SK-N-SH (cell line): ENCODE results near the gene LTBP2. TPM values are rescaled to one million over a fixed set of nuclear protein-coding genes. Genes with fewer than 3 reads are reported as not detected.

Experiments used
- CTCF ChIA-PET: fragments of 300-600, 350-600 bp; formaldehyde crosslinking; extraction: SDS; loops from one replicate; lab custom pipeline; 2021; lab: Yijun Ruan, JAX
- POLR2A ChIA-PET: fragments of 350-600 bp; sonication (Branson Sonifier 250); formaldehyde crosslinking; extraction: SDS; loops from one replicate; lab custom pipeline; 2020; ENCODE audit warnings: antibody characterized with exemption, inconsistent platforms; lab: Yijun Ruan, JAX
- DNase-seq: peaks from one replicate; pipeline ENCODE4 v3.0.0; 2012
- H2AFZ ChIP-seq: fragments of 200-600 bp; sonication (generic); 2 replicates; pipeline ENCODE4 v1.8.1; 2016; ENCODE audit warnings: antibody characterized with exemption, mild to moderate bottlenecking, low read depth
- H3F3A ChIP-seq: fragments of 200-600 bp; sonication (generic); replicated peaks from 2 replicates; pipeline ENCODE3; 2016; ENCODE audit warnings: antibody characterized with exemption, mild to moderate bottlenecking; ENCODE audit not compliant: insufficient read depth
- H3K27ac ChIP-seq, 2 experiments: fragments of 200-500 bp in 1 of 2; fragments of 200-600 bp in 1 of 2; sonication (Bioruptor generic) in 1 of 2; sonication (generic), shearing (Covaris generic) in 1 of 2; 2 replicates each; pipeline versions ENCODE4 v1.5.1 to v1.6.1; 2014 to 2016; ENCODE audit warnings: low read depth in 2 of 2, inconsistent platforms in 1 of 2, low read length in 1 of 2, mild to moderate bottlenecking in 1 of 2, mixed read lengths in 1 of 2
- H3K27me3 ChIP-seq: fragments of 200-600 bp; sonication (generic), shearing (Covaris generic); 2 replicates; pipeline ENCODE4 v1.6.1; 2016; ENCODE audit warnings: mixed run types; ENCODE audit not compliant: insufficient read depth
- H3K36me3 ChIP-seq, 2 experiments: fragments of 200-500 bp in 1 of 2; fragments of 200-600 bp in 1 of 2; sonication (Bioruptor generic) in 1 of 2; sonication (generic) in 1 of 2; replicated peaks in 1 of 2; 2 replicates each; pipeline versions ENCODE3 to v1.5.1; 2014 to 2016; ENCODE audit warnings: low read length in 1 of 2, mild to moderate bottlenecking in 1 of 2; ENCODE audit not compliant: insufficient read depth in 2 of 2, control insufficient read depth in 1 of 2
- H3K4me1 ChIP-seq, 2 experiments: fragments of 200-500 bp in 1 of 2; fragments of 200-600 bp in 1 of 2; sonication (Bioruptor generic) in 1 of 2; sonication (generic), shearing (Covaris generic) in 1 of 2; 2 replicates each; pipeline versions ENCODE4 v1.5.1 to v1.6.1; 2014 to 2016; ENCODE audit warnings: low read depth in 1 of 2, low read length in 1 of 2, mixed run types in 1 of 2; ENCODE audit not compliant: insufficient read depth in 2 of 2, control insufficient read depth in 1 of 2
- H3K4me2 ChIP-seq: fragments of 200-600 bp; sonication (generic), shearing (Covaris generic); 2 replicates; pipeline ENCODE4 v1.6.1; 2017; ENCODE audit warnings: mixed run types
- H3K4me3 ChIP-seq, 2 experiments: fragments of 200-500 bp in 1 of 2; fragments of 200-600 bp in 1 of 2; sonication (Bioruptor generic) in 1 of 2; sonication (generic), shearing (Covaris generic) in 1 of 2; 2 replicates each; pipeline versions ENCODE4 v1.5.1 to v1.8.1; 2014 to 2016; ENCODE audit warnings: low read depth in 2 of 2, inconsistent platforms in 1 of 2, low read length in 1 of 2, mild to moderate bottlenecking in 1 of 2, mixed read lengths in 1 of 2, moderate library complexity in 1 of 2
- H3K79me2 ChIP-seq: fragments of 200-600 bp; sonication (generic); 2 replicates; pipeline ENCODE4 v1.8.1; 2017; ENCODE audit warnings: mild to moderate bottlenecking; ENCODE audit not compliant: insufficient read depth
- H3K9ac ChIP-seq: fragments of 200-600 bp; sonication (generic); 2 replicates; pipeline ENCODE4 v1.6.1; 2017; ENCODE audit warnings: mixed run types
- H3K9me2 ChIP-seq: fragments of 200-600 bp; sonication (generic); 2 replicates; pipeline ENCODE4 v1.6.1; 2017; ENCODE audit warnings: mixed run types
- H3K9me3 ChIP-seq: fragments of 200-600 bp; sonication (generic); 2 replicates; pipeline ENCODE4 v1.6.1; 2017; ENCODE audit warnings: mixed run types, mild to moderate bottlenecking, moderate library complexity
- H4K20me1 ChIP-seq: fragments of 200-600 bp; sonication (generic); 2 replicates; pipeline ENCODE4 v1.6.1; 2017; ENCODE audit warnings: mild to moderate bottlenecking, mixed run types; ENCODE audit not compliant: insufficient read depth
- CHD2 ChIP-seq: fragments of 150-350 bp; IDR thresholded peaks from 2 replicates; pipeline ENCODE4 v1.6.1; 2018; ENCODE audit warnings: low read length; ENCODE audit not compliant: partially characterized antibody
- ELF1 ChIP-seq: IDR thresholded peaks from 2 replicates; pipeline ENCODE4 v1.4.0; 2012
- EP300 ChIP-seq, 2 experiments: IDR thresholded peaks; 2 replicates each; pipeline versions ENCODE4 v1.4.0 to v1.6.1; 2012; ENCODE audit warnings: borderline replicate concordance in 1 of 2, low read depth in 1 of 2, low read length in 1 of 2
- FOSL2 ChIP-seq: IDR thresholded peaks from 2 replicates; pipeline ENCODE4 v1.4.0; 2012; ENCODE audit warnings: low read depth, mild to moderate bottlenecking, moderate library complexity, borderline replicate concordance
- FOXJ3 ChIP-seq: sonication (generic); formaldehyde crosslinking; IDR thresholded peaks from 2 replicates; pipeline ENCODE4 v1.5.1; 2020; ENCODE audit warnings: mild to moderate bottlenecking, missing genetic modification reagents
- FOXM1 ChIP-seq: IDR thresholded peaks from 2 replicates; pipeline ENCODE4 v1.4.0; 2012; ENCODE audit warnings: low read depth, mild to moderate bottlenecking
- GABPA ChIP-seq: IDR thresholded peaks from 2 replicates; pipeline ENCODE4 v1.4.0; 2012; ENCODE audit warnings: low read depth, mild to moderate bottlenecking
- GATA2 ChIP-seq: sonication (generic); formaldehyde crosslinking; IDR thresholded peaks from 2 replicates; pipeline ENCODE4 v1.5.0; 2020; ENCODE audit warnings: mild to moderate bottlenecking, missing genetic modification reagents
- MEF2A ChIP-seq: IDR thresholded peaks from 2 replicates; pipeline ENCODE4 v1.4.0; 2012; ENCODE audit warnings: low read depth, borderline replicate concordance
- MXI1 ChIP-seq: IDR thresholded peaks from 2 replicates; pipeline ENCODE4 v1.6.1; 2012; ENCODE audit warnings: mild to moderate bottlenecking, low read depth, low read length, improper control_type of control experiment
- NFIC ChIP-seq: IDR thresholded peaks from 2 replicates; pipeline ENCODE4 v1.4.0; 2012; ENCODE audit warnings: borderline replicate concordance
- POLR2AphosphoS5 ChIP-seq: IDR thresholded peaks from 2 replicates; pipeline ENCODE4 v1.6.1; 2012; ENCODE audit warnings: low read depth, low read length
- RAD21 ChIP-seq: IDR thresholded peaks from 2 replicates; pipeline ENCODE4 v1.6.1; 2012; ENCODE audit warnings: mild to moderate bottlenecking, low read length
- RCOR1 ChIP-seq: fragments of 150-350 bp; IDR thresholded peaks from 2 replicates; pipeline ENCODE4 v1.6.1; 2017; ENCODE audit warnings: antibody characterized with exemption, low read length
- RXRA ChIP-seq: IDR thresholded peaks from 2 replicates; pipeline ENCODE4 v1.4.0; 2012; ENCODE audit warnings: low read depth, mild to moderate bottlenecking, borderline replicate concordance
- SMC3 ChIP-seq: IDR thresholded peaks from 2 replicates; pipeline ENCODE4 v1.6.1; 2012; ENCODE audit warnings: low read depth, low read length, improper control_type of control experiment
- WGBS: methylation state at CpG from one replicate; pipeline ENCODE4 v1.1.6; 2017; ENCODE audit warnings: low lambda C conversion rate; 5-methylcytosine and 5-hydroxymethylcytosine counted together
- polyA plus RNA-seq, 3 experiments: library from polyadenylated mRNA; depleted of rRNA; stranded (reverse); fragments of >200 nt; gene quantifications; 2 replicates each; pipeline ENCODE4 v1.2.3, GENCODE V29; 2012
- TF ChIP-seq, protein P1 (sequence below): fragments of 150-350 bp; IDR thresholded peaks from 2 replicates; pipeline ENCODE4 v1.6.1; 2016; ENCODE audit warnings: mild to moderate bottlenecking, low read depth, low read length
- TF ChIP-seq, protein P2 (sequence below): IDR thresholded peaks from 2 replicates; pipeline ENCODE4 v1.4.0; 2012; ENCODE audit warnings: low read depth
- TF ChIP-seq, protein P3 (sequence below): IDR thresholded peaks from 2 replicates; pipeline ENCODE4 v1.4.0; 2012; ENCODE audit warnings: low read depth, borderline replicate concordance
- TF ChIP-seq, protein P4 (sequence below): fragments of 200-600 bp; sonication (generic); IDR thresholded peaks from 2 replicates; pipeline ENCODE4 v1.6.1; 2017; ENCODE audit warnings: antibody characterized with exemption, mild to moderate bottlenecking, moderate library complexity

The LTBP2 gene
- polyA plus RNA-seq, 1 of the 3 experiments (the other 2 are of a cell fraction): 58.8 TPM

DNA sequence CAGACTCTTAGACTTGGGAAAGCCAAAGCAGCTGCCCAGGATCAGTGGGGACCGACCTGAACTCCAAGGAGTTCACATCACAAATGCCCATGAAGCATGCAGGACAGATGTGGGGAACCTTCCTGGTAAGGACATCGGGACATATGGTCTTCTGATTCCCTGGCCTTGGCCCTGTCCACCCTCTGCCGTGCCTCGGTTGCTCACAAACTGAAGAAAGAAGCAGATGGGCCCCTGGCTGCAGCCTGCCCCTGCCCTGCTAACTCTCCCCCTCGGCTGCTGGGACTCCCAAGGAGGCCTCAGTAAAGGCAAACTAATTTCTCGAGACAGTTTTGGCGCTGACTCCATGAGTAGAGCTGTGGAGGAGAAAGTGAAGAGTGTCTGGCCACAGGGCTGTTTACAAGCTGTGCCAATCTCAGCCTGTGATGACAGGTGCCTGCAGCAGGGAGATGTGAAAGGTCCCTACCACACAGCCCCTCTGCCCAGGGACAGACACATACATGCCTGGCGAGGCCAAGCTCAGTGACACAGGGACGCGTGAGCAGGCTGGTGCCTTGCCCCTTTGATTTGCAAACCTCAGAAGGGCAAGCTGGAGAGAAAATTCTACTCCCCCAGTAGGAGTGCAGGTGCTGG lies 69.9 kb downstream of the LTBP2 start:
- H3F3A ChIP-seq: no peaks in the 10 kb centered on the region
- WGBS: 96% methylated on average over 9 of the region's 10 CpGs
- H4K20me1 ChIP-seq: peaks cover 10% of the 10 kb centered on the region; the same call in 1 of the 2 replicates
- TF ChIP-seq CHD2: no peak
- no peak for TF ChIP-seq EP300 (IDR thresholded peaks at IDR 0.05; ENCODE audit: borderline replicate concordance in 1 of 2, low read depth in 1 of 2, low read length in 1 of 2)
- TF ChIP-seq MXI1: no peak
- no peak for TF ChIP-seq SMC3
- TF ChIP-seq POLR2AphosphoS5: no peak
- no peak for TF ChIP-seq RXRA
- no peak for TF ChIP-seq FOXJ3
- TF ChIP-seq GABPA: no peak
- TF ChIP-seq, protein P1, sequence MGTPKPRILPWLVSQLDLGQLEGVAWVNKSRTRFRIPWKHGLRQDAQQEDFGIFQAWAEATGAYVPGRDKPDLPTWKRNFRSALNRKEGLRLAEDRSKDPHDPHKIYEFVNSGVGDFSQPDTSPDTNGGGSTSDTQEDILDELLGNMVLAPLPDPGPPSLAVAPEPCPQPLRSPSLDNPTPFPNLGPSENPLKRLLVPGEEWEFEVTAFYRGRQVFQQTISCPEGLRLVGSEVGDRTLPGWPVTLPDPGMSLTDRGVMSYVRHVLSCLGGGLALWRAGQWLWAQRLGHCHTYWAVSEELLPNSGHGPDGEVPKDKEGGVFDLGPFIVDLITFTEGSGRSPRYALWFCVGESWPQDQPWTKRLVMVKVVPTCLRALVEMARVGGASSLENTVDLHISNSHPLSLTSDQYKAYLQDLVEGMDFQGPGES: no peak
- no peak for TF ChIP-seq ELF1
- TF ChIP-seq, protein P2, sequence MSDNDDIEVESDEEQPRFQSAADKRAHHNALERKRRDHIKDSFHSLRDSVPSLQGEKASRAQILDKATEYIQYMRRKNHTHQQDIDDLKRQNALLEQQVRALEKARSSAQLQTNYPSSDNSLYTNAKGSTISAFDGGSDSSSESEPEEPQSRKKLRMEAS: no peak
- TF ChIP-seq NFIC: no peak
- TF ChIP-seq, protein P3, sequence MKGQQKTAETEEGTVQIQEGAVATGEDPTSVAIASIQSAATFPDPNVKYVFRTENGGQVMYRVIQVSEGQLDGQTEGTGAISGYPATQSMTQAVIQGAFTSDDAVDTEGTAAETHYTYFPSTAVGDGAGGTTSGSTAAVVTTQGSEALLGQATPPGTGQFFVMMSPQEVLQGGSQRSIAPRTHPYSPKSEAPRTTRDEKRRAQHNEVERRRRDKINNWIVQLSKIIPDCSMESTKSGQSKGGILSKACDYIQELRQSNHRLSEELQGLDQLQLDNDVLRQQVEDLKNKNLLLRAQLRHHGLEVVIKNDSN: no peak
- TF ChIP-seq FOXM1: no peak
- no peak for TF ChIP-seq RCOR1
- TF ChIP-seq, protein P4, sequence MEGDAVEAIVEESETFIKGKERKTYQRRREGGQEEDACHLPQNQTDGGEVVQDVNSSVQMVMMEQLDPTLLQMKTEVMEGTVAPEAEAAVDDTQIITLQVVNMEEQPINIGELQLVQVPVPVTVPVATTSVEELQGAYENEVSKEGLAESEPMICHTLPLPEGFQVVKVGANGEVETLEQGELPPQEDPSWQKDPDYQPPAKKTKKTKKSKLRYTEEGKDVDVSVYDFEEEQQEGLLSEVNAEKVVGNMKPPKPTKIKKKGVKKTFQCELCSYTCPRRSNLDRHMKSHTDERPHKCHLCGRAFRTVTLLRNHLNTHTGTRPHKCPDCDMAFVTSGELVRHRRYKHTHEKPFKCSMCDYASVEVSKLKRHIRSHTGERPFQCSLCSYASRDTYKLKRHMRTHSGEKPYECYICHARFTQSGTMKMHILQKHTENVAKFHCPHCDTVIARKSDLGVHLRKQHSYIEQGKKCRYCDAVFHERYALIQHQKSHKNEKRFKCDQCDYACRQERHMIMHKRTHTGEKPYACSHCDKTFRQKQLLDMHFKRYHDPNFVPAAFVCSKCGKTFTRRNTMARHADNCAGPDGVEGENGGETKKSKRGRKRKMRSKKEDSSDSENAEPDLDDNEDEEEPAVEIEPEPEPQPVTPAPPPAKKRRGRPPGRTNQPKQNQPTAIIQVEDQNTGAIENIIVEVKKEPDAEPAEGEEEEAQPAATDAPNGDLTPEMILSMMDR: no peak
- no peak for TF ChIP-seq MEF2A
- TF ChIP-seq RAD21: no peak
- no peak for TF ChIP-seq GATA2
- no peak for TF ChIP-seq FOSL2
- CTCF ChIA-PET: interaction anchor here (1.3 to 1.4 kb wide), 2 partner anchors 27 to 34 kb away, joined by 3 to 5 read pairs; no protein-coding TSS in a partner anchor
- no peak overlapping the region for H3K27ac ChIP-seq
- no peak overlapping the region for H3K4me2 ChIP-seq
- no peak overlapping the region for H2AFZ ChIP-seq
- no peaks in the 10 kb centered on the region for H3K27me3 ChIP-seq
- H3K79me2 ChIP-seq: no peaks in the 10 kb centered on the region
- H3K36me3 ChIP-seq: peaks cover 32 to 42% of the 10 kb centered on the region in 2 experiments
- H3K9ac ChIP-seq: no peak overlapping the region
- H3K4me1 ChIP-seq: peaks cover 0 to 11% of the 10 kb centered on the region in 2 experiments; a peak in 1 of 4 replicates
- no peak for DNase-seq
- H3K9me3 ChIP-seq: no peaks in the 10 kb centered on the region
- H3K4me3 ChIP-seq: no peak overlapping the region
- POLR2A ChIA-PET: no interaction called here
- H3K9me2 ChIP-seq: no peaks in the 10 kb centered on the region
